HCT116 (cell line): ENCODE results near the gene CNTFR. TPM values are rescaled to one million over a fixed set of nuclear protein-coding genes. Genes with fewer than 3 reads are reported as not detected.

ENCODE experiments used
- ATAC-seq: fragments of 200-7000 bp; cut with Tn5 transposase; 2 replicates; pipeline ENCODE4 v1.9.1; 2020; ENCODE audit warnings: mild to moderate bottlenecking, moderate library complexity
- BruUV-seq: library from RNA; stranded (reverse); fragments of 400-500 nt; replicated peaks from 2 replicates; lab custom pipeline; 2021; lab: Mats Ljungman, UMichigan
- CTCF ChIA-PET: fragments of 300-600 bp; sonication (Branson Sonifier 250); formaldehyde crosslinking; loops from one replicate; lab custom pipeline; 2021; ENCODE audit warnings: antibody characterized with exemption; lab: Charles Lee
- POLR2A ChIA-PET: fragments of 300-600, 350-600 bp; sonication (Branson Sonifier 250); formaldehyde crosslinking; loops from one replicate; lab custom pipeline; 2021; ENCODE audit warnings: antibody characterized with exemption; lab: Charles Lee
- RAD21 ChIA-PET, 2 experiments: fragments of 300-600 bp; sonication (Branson Sonifier 250); formaldehyde crosslinking; loops; one replicate each; lab custom pipeline; 2023; ENCODE audit warnings: low total read pairs in 2 of 2; ENCODE audit not compliant: uncharacterized antibody in 2 of 2, unreplicated experiment in 2 of 2, low non-redundant PET in 1 of 2; lab: Charles Lee
- DNase-seq: peaks from one replicate; pipeline ENCODE4 v3.0.0-alpha.2; 2010; ENCODE audit warnings: low read depth, low spot score
- H2AFZ ChIP-seq: fragments of 200-600 bp; shearing (Covaris generic), sonication (generic); 2 replicates; pipeline ENCODE4 v1.6.1; 2017; ENCODE audit warnings: low read depth, mixed run types, mixed read lengths, antibody characterized with exemption, low read length; ENCODE audit not compliant: poor library complexity, severe bottlenecking
- H3K27ac ChIP-seq: 2 replicates; pipeline ENCODE4 v1.5.1; 2012; ENCODE audit warnings: low read depth, low read length
- H3K27me3 ChIP-seq: fragments of 200-600 bp; sonication (generic); 2 replicates; pipeline ENCODE4 v1.6.1; 2016; ENCODE audit warnings: mixed run types, low read length, mixed read lengths; ENCODE audit not compliant: insufficient read depth
- H3K36me3 ChIP-seq, 2 experiments: fragments of 200-500 bp in 1 of 2; fragments of 200-600 bp in 1 of 2; sonication (Bioruptor generic) in 1 of 2; sonication (generic) in 1 of 2; 2 replicates each; pipeline versions ENCODE4 v1.5.1 to v1.6.1; 2014 to 2016; ENCODE audit warnings: low read length in 2 of 2, inconsistent platforms in 1 of 2, mixed read lengths in 1 of 2, mixed run types in 1 of 2; ENCODE audit not compliant: insufficient read depth in 2 of 2, control insufficient read depth in 1 of 2
- H3K4me1 ChIP-seq, 2 experiments: fragments of 200-600 bp in 1 of 2; sonication (generic) in 1 of 2; 2 replicates each; pipeline versions ENCODE4 v1.5.1 to v1.6.1; 2012 to 2017; ENCODE audit warnings: low read length in 2 of 2, inconsistent platforms in 1 of 2, mild to moderate bottlenecking in 1 of 2, mixed read lengths in 1 of 2, mixed run types in 1 of 2, moderate library complexity in 1 of 2; ENCODE audit not compliant: insufficient read depth in 2 of 2, control insufficient read depth in 1 of 2
- H3K4me2 ChIP-seq: fragments of 200-600 bp; sonication (generic); 2 replicates; pipeline ENCODE4 v1.6.1; 2017; ENCODE audit warnings: mixed run types, low read length, mixed read lengths
- H3K4me3 ChIP-seq, 2 experiments: fragments of 200-600 bp in 1 of 2; sonication (generic) in 1 of 2; replicated peaks in 1 of 2; 2 replicates each; pipeline ENCODE4 v1.5.1; 2011 to 2016; ENCODE audit warnings: low read length in 2 of 2, control low read depth in 1 of 2, low read depth in 1 of 2, mild to moderate bottlenecking in 1 of 2, mixed read lengths in 1 of 2, mixed run types in 1 of 2
- H3K79me2 ChIP-seq: fragments of 200-600 bp; sonication (generic); 2 replicates; pipeline ENCODE4 v1.6.1; 2017; ENCODE audit warnings: mild to moderate bottlenecking, mixed run types, low read length, moderate library complexity, mixed read lengths; ENCODE audit not compliant: insufficient read depth
- H3K9ac ChIP-seq: fragments of 200-600 bp; sonication (generic); 2 replicates; pipeline ENCODE4 v1.6.1; 2016; ENCODE audit warnings: low read length, mixed read lengths
- H3K9me2 ChIP-seq: fragments of 200-600 bp; sonication (generic), shearing (Covaris generic); 2 replicates; pipeline ENCODE4 v1.6.1; 2017; ENCODE audit warnings: mixed run types, mild to moderate bottlenecking, moderate library complexity; ENCODE audit not compliant: insufficient read depth
- H3K9me3 ChIP-seq, 2 experiments: fragments of 200-500 bp in 1 of 2; fragments of 200-600 bp in 1 of 2; sonication (Bioruptor generic) in 1 of 2; sonication (generic) in 1 of 2; 2 replicates each; pipeline ENCODE4 v1.6.1; 2014 to 2017; ENCODE audit warnings: low read length in 2 of 2, mixed read lengths in 2 of 2, inconsistent platforms in 1 of 2, low read depth in 1 of 2, mild to moderate bottlenecking in 1 of 2, mixed run types in 1 of 2, moderate library complexity in 1 of 2; ENCODE audit not compliant: control insufficient read depth in 1 of 2, insufficient read depth in 1 of 2
- H4K20me1 ChIP-seq: fragments of 200-600 bp; sonication (generic), shearing (Covaris generic); 2 replicates; pipeline ENCODE4 v1.6.1; 2017; ENCODE audit warnings: mixed run types, mild to moderate bottlenecking, moderate library complexity; ENCODE audit not compliant: insufficient read depth
- CEBPB ChIP-seq: IDR thresholded peaks from 2 replicates; pipeline ENCODE4 v1.6.1; 2012; ENCODE audit warnings: low read depth
- EGR1 ChIP-seq: IDR thresholded peaks from 2 replicates; pipeline ENCODE4 v1.6.1; 2012; ENCODE audit warnings: low read depth
- EZH2phosphoT487 ChIP-seq: fragments of 200-600 bp; IDR thresholded peaks from 2 replicates; pipeline ENCODE4 v1.6.1; 2018; ENCODE audit warnings: antibody characterized with exemption, borderline replicate concordance
- FOSL1 ChIP-seq: IDR thresholded peaks from 2 replicates; pipeline ENCODE4 v1.6.1; 2012; ENCODE audit warnings: low read depth
- REST ChIP-seq: IDR thresholded peaks from 2 replicates; pipeline ENCODE4 v1.6.1; 2012; ENCODE audit warnings: low read depth
- SIN3A ChIP-seq: IDR thresholded peaks from 2 replicates; pipeline ENCODE4 v1.6.1; 2012; ENCODE audit warnings: low read depth
- TCF7L2 ChIP-seq: IDR thresholded peaks from 2 replicates; pipeline ENCODE4 v1.7.0; 2011; ENCODE audit warnings: borderline replicate concordance, inconsistent platforms; ENCODE audit not compliant: insufficient read depth, insufficient read length; ENCODE audit errors: extremely low read depth
- ZBTB33 ChIP-seq: IDR thresholded peaks from 2 replicates; pipeline ENCODE4 v1.6.1; 2011; ENCODE audit warnings: mild to moderate bottlenecking, low read length, moderate library complexity; ENCODE audit not compliant: insufficient replicate concordance; ENCODE audit errors: extremely low read depth
- ZFX ChIP-seq: fragments of 450-650 bp; IDR thresholded peaks from 2 replicates; pipeline ENCODE4 v1.6.1; 2017
- ZNF274 ChIP-seq: fragments of 200-500 bp; sonication (Bioruptor generic); IDR thresholded peaks from 2 replicates; pipeline ENCODE4 v1.6.1; 2014; ENCODE audit warnings: mild to moderate bottlenecking, low read depth, low read length, inconsistent platforms
- intact Hi-C: fragments of 100-400 bp; cut with micrococcal nuclease; formaldehyde crosslinking; loops from 2 replicates; pipeline ENCODE4 v1.10.0; 2022
- total RNA-seq: library from RNA; stranded (reverse); gene quantifications from one replicate; pipeline ENCODE4 v1.2.1, GENCODE V29; 2021; ENCODE audit not compliant: unreplicated experiment
- TF ChIP-seq, protein P1 (sequence below): IDR thresholded peaks from 2 replicates; pipeline ENCODE4 v1.6.1; 2012

The CNTFR gene
- total RNA-seq, 1 experiment from 2014 or later: not detected

DNA sequence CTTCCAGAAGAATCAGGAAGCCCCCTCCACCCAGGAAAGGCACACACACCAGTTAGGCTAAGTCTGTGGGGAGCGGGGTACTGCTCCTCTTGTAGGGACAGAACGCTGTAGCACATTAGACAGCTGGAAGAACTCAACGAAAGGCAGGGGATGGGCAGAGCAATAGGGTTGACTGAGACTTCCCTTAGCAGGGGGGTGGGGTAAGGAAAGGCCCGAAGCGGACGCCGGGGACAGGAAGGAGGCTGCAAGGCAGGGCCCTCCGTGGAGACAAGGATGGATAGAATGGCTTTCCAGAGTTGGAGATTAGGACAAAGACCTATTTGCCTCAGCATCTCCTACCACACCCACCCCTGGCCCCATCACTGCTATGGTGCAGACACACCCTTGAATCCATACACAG lies 14.3 kb downstream of the CNTFR start:
- Histone ChIP-seq H3K4me3 (no peak overlapping the region), H3K9ac (no peak overlapping the region), H3K9me3 (no peaks in the 10 kb centered on the region), H3K79me2 (no peaks in the 10 kb centered on the region), H3K27ac (no peak overlapping the region), H4K20me1 (no peaks in the 10 kb centered on the region), H3K36me3 (no peaks in the 10 kb centered on the region), H3K4me2 (no peak overlapping the region), H3K9me2 (no peaks in the 10 kb centered on the region), H3K4me1 (no peaks in the 10 kb centered on the region; a peak in 1 of 4 replicates), H2AFZ (no peak overlapping the region), H3K27me3 (no peaks in the 10 kb centered on the region)
- no TSS peak for BruUV-seq
- TF ChIP-seq REST: no peak
- no peak for TF ChIP-seq ZNF274
- no peak for TF ChIP-seq ZBTB33
- TF ChIP-seq EGR1: no peak
- TF ChIP-seq, protein P1, sequence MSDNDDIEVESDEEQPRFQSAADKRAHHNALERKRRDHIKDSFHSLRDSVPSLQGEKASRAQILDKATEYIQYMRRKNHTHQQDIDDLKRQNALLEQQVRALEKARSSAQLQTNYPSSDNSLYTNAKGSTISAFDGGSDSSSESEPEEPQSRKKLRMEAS: no peak
- TF ChIP-seq EZH2phosphoT487: no peak
- TF ChIP-seq ZFX: no peak
- TF ChIP-seq TCF7L2: no peak
- TF ChIP-seq SIN3A: no peak
- no peak for TF ChIP-seq FOSL1
- TF ChIP-seq CEBPB: no peak
- ChIA-PET CTCF (no interaction called here), RAD21 (no interaction called here), POLR2A (no interaction called here)
- intact Hi-C loops: no loop called here
- DNase-seq: no peak
- ATAC-seq: no peak
